GM18868 (cell line): ENCODE results near the gene LAMP1.
"Not testable (repeated sequence)": the region's sequence is repeated elsewhere in the genome, so short reads cannot be mapped to it uniquely, and the experiment has no call there.

Experiments used
- ATAC-seq: cut with Tn5 transposase; IDR thresholded peaks from one replicate; pipeline ENCODE4 v1.9.1; 2021; ENCODE audit warnings: mild to moderate bottlenecking, moderate library complexity; ENCODE audit not compliant: unreplicated experiment

LAMP1 gene

DNA sequence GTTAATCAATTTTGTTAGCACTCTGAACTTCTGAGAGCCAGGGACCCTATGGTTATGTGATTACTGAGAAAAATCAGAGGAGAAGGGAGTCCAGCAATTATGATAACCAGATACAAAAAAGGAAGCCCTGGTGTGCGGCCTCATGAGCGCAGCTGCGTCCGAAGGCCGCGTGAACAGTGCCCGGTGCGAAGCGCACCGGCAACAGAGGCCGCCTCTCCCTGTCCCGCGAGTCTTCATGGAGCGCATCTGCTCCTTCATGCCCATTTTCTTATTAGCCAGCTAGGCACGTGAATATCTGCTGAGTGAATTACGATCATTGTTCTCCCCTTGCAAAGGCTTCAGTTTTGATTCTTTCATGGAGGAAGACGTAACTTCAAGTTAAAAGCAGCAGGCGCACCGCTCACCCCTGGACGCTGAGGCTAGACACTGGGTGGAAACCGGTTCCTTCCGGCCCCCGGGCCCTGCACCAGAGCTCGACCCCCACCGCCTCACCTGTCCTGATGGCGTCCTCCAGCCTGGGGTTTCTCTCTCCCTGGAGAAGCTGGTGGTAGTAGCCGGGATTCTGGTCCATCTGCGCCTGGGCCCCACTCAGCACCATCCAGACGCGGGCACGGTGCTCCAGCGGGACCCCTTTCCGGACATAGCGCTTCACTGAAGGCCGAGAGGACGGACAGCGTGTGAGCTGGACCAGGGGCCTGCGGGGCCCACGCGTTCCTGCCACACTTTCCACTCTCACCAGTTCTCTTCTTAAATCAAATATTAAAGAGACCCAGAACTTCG, 58.0 kb downstream of the LAMP1 start:
- ATAC-seq, result no peak

GRCh38 chr13:113355621-113356020, 58.6 kb downstream of the LAMP1 start:
- ATAC-seq, result no peak

GRCh38 chr13:113356596-113356995, 59.6 kb downstream of the LAMP1 start:
- no peak for ATAC-seq

- no peak for ATAC-seq
These were observed 60.5 kb downstream of the LAMP1 start for GRCh38 chr13:113357529-113357928.

- no peak for ATAC-seq
These were observed 61.7 kb downstream of the LAMP1 start for GRCh38 chr13:113358653-113359190.

- no peak for ATAC-seq
These were observed 62.5 kb downstream of the LAMP1 start for GRCh38 chr13:113359571-113359970.

- ATAC-seq, result no peak
These were observed 63.4 kb downstream of the LAMP1 start for GRCh38 chr13:113360446-113360845.

DNA sequence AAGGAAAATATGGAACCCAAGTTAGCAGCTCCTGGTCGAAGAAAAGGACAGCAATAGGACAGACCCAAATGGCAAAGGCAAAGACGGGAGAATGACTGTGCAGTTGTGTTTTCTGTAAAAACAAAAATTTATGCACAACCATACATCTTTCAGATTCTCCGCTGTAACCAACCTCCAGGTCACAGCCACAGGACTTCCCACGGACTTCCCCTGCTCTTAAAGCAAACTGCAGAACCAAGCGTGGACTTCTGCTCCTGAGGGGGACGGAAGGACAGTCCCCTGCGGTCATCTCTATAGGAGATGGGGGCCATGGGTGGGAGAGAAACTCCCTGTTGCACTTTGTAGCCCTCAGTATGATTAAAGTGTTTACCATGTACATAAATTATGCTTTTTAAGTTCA, 64.4 kb downstream of the LAMP1 start:
- ATAC-seq, result no peak

- ATAC-seq, result no peak
These were observed 67.4 kb downstream of the LAMP1 start for GRCh38 chr13:113364311-113364889.

DNA sequence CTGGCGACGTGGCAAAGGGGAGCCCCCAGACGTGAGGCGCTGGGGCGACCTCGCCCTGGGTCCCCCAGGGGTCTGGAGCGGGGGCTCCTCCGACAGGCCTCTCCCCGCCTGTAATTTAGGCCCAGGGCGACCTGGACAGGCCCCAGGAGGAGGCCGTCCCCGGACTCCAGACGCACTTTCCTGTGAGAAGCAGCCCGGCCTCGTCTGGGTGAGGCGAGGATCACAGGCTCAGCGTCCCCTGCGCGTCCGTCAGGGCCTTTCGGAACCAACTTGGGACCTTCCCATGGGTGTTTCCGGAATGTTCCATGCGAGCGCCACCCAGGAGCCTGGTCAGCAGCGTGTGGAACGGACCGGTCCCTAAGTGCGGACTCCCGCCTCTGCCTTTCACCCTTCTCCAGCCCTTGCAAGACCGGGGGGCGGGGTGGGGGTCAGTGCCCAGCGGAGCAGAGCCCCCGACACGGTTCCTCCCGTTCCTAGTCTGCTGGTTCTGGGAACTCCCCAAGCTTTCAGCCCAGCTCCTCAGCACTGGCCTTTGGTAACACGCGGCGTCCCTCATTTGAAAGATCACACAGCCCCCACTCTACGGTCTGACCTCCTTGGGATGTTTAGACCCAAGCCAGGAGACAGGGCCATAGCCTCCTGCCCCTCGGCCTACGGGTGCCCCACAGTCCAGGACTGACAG, 68.0 kb downstream of the LAMP1 start:
- no peak for ATAC-seq

DNA sequence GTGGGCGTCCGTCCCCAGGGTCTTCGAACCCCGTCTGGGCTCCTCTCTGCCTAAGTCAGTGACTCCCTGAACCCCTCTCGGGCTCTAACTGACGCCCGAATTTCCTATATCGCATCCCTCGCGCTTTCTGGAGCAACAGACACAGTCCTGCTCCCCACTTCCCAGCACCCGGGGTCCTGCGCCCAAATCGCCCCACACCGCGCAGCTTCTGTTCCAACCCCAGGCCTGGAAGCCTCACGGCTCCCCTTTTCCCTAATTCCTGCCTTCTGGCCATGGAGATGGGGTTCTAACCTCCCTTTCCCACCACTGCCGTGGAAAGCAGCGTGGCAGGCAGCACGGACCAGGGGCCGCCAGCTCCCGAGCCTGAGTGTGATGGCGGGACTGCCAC, 68.5 kb downstream of the LAMP1 start:
- no peak for ATAC-seq

DNA sequence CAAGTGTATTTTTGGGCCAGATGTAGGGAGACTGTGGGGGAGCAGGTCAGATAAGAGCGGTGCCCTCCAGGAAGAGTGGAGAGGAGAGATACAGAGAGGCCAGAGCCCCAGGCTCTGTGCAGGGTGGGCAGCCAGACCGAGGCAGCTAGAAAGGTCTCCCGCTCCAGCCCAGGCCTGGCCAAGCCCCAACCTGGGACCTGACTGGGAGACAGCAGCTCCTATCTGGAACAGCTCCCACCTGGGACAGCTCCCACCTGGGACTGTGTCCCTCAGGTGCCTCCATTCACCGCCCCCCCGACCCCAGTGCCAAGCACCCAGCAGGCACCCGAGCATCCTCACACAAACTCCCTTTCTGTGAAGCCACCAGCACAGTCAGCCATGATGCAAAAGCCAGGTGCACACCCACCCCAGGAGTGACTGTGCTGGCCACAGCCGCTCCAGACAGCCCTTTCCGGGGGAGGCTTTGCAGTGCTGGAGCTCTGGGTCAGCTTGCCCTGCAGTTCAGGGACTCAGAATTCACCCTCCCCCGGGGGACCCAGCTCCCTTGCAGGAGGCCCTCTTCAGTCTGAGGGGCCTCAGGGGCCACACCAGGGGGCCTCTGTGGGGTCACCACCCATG, 69.0 kb downstream of the LAMP1 start:
- ATAC-seq, result no peak

- ATAC-seq, result no peak
These were observed 70.1 kb downstream of the LAMP1 start for GRCh38 chr13:113367020-113367560.

GRCh38 chr13:113367771-113368170, 70.7 kb downstream of the LAMP1 start:
- no peak for ATAC-seq

- not testable (repeated sequence) for ATAC-seq
These were observed 71.3 kb downstream of the LAMP1 start for GRCh38 chr13:113368353-113368752.

- no peak for ATAC-seq
These were observed 72.2 kb downstream of the LAMP1 start for GRCh38 chr13:113369189-113369588.

DNA sequence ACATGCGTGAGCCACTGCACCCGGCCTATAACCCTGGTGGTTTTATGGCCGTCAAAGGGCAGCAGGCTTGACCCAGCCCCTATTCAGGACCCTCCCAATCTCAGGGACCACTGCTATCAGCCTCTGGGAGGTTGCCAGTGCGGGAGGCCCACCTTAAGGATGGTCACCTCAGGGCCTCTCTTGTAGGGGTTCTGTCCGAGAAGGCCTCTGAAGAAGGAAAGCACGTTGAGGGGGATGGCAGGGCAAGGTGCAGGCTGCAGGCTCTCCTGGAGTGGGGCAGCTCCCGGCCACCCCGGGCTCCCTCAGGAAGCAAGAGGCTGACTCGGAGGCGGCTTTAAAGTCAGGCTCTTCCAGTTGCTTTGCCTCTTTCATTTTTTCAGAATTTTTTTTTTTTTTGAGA, 72.8 kb downstream of the LAMP1 start:
- no peak for ATAC-seq

- no peak for ATAC-seq
These were observed 74.0 kb downstream of the LAMP1 start for GRCh38 chr13:113371061-113371460.

DNA sequence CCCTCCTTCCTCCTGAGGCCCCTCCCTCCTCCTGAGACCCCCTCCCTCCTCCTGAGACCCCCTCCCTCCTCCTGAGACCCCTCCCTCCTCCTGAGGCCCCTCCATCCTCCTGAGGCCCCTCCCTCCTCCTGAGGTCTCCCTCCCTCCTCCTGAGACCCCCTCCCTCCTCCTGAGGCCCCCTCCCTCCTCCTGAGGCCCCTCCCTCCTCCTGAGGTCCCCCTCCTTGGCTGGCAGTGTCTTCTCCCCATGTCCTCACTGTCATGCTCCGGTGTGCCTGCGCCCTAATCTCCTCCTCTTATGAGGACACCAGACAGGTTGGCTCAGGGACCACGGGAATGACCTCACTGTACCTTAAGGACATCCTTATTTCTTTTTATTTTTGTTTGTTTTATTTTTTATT, 74.7 kb downstream of the LAMP1 start:
- ATAC-seq, result not testable (repeated sequence)
